SH-SY5Y (cell line): Measurements from ENCODE around the gene GTSE1.

Source experiments
- GATA2 ChIP-seq: IDR thresholded peaks from 2 replicates; pipeline ENCODE4 v1.6.1; 2011; ENCODE audit warnings: mild to moderate bottlenecking, low read depth, low read length
- GATA3 ChIP-seq: IDR thresholded peaks from 2 replicates; pipeline ENCODE4 v1.6.1; 2011; ENCODE audit warnings: low read depth, mild to moderate bottlenecking, low read length, moderate library complexity

DNA sequence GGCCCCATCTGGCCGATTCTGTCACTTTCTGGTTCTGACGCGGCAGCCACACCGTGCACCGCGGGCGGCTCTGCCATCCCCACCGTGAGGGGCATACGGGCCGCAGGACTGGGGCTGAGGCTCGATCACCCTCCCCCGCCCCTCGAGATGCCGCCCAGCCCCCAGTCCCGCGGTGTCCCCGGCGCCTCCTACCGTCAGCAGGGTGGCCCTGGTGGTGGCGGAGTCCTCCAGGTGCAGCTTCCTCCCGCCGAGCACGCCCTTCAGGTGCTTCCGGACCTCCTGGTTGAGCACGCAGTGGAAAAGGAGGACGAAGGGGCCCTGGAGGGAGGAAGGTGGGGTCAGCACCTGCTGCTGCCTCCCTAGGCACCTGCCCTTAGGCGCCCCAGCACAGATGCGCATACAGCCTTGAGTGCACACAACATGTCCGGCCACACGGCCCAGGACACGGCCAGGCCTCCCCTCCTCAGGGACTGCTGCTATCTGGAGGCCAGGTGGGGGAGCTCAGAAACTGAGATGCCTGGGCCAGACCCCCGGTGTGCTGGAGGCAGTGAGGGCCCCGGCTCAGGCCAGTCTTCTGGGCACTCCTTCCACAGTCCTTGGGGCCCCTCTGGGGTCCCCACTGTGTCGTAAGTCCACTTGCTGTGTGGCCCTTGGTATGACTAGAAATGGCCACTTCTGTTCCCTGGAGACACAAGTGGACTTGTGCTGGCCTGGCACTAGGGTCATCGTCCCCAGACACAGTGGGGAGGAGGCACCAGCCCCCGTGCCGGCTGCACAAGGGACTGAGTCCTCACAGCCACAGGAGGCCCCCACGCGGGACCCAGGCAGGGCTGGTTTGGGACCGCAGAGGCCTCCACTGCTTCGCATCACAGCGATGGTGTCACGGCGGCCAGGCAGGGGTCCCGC, 70.4 kb downstream of the GTSE1 start:
- TF ChIP-seq GATA2 = no peak
- TF ChIP-seq GATA3 = no peak
